ENCODE data around the gene TENT5C.
A peak's percentile ranks its signal among the peaks of the same experiment; 100 is the strongest.
"Not testable (repeated sequence)": the region's sequence is repeated elsewhere in the genome, so short reads cannot be mapped to it uniquely, and the experiment has no call there.

TENT5C gene
- 297 to 731 (median 554) reads per million in 3 donors for total RNA-seq

DNA sequence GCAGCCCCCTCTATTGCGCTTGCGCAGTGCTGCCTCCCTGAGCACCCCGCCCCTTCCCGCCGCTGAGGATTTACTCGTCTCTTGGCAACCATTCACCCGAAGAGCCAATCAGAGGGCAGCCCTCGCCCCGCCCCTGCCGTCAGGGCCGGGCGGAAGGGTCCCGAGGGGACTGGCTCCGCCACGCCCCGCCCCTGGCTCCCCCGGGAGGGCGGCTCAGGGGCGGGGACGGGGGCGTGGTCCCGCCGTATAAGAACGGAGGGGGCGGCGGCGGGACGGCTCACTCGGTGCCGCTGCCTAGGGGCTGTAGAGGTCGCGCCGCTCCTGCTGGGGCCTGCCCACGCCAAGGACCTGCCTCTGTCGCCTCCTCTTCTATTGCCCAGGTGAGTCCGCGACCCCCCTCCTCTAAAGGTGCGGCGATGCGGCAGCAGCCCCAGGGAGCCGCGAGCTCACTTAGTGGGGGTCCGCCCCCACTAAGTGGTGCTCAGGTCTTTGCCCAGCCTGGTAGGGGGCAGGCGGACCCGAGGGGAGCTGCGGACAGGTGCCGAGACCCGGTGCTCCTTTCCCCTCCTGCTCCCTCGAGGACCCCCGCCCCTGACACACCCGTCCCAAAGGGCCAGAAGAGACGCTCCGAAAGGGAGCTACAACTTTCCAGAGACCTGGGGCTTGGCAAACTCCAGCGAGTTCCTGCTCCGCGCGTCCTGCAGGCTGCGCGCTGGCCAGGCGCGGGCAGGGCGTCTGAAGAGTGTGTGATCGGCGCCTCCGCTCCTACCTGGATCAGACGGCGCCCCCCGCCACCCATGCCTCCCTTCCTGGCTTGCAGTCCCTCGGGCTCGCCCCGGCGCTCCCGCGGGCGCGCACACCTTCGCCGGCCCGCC, at the start of gene TENT5C:
Gene TENT5C, plus strand, starts transcription at position 275 of the 875 bp plus-strand sequence. CDS start 16,821 bp downstream, outside the sequence.
- H3K4me1 ChIP-seq (ENCODE audit: control insufficient read depth, insufficient read depth, low read length, poor library complexity, severe bottlenecking) = peaks cover 18% of the 10 kb centered on the region
- peak within 1 kb of the TSS; percentile 94 for H3K27ac ChIP-seq (ENCODE audit: insufficient read depth, low read length, poor library complexity, severe bottlenecking)
- peak; percentile 98 to 99 (median 98) for DNase-seq
- no peaks in the 10 kb centered on the region for H3K27me3 ChIP-seq (replicated peaks; ENCODE audit: control insufficient read depth, insufficient read depth, low read length, poor library complexity, severe bottlenecking)
- H3K9me3 ChIP-seq (ENCODE audit: control insufficient read depth, low read length) = no peaks in the 10 kb centered on the region
- H3K36me3 ChIP-seq (ENCODE audit: control insufficient read depth, insufficient read depth, low read length) = no peaks in the 10 kb centered on the region
- H3K4me3 ChIP-seq (ENCODE audit: insufficient read depth, low read depth, low read length, poor library complexity, severe bottlenecking) = peak within 1 kb of the TSS; percentile 98

DNA sequence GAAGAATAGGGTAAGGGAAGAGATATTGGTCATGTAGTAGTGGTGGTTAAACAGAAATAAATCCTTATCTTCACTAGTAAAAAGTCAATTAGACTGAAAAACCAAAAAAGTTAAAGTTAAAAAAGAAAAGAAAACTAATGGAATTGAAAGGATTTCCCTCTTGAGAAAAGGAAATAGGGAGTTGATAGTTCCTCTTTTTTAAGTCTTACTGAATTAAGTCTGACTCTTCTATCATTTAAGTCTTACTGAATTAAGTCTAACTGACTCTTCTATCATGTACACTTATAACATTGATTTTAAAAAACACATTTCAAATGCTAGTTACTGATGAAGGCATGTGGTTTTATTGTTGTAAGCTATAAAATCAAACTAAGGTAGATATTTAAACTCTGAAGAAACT, 49.5 kb upstream of the TENT5C start:
- H3K4me3 ChIP-seq (ENCODE audit: insufficient read depth, low read depth, low read length, poor library complexity, severe bottlenecking) = no peak overlapping the region
- no peak overlapping the region for H3K27ac ChIP-seq (ENCODE audit: insufficient read depth, low read length, poor library complexity, severe bottlenecking)
- no peaks in the 10 kb centered on the region for H3K27me3 ChIP-seq (replicated peaks; ENCODE audit: control insufficient read depth, insufficient read depth, low read length, poor library complexity, severe bottlenecking)
- no peaks in the 10 kb centered on the region for H3K36me3 ChIP-seq (ENCODE audit: control insufficient read depth, insufficient read depth, low read length)
- no peaks in the 10 kb centered on the region for H3K4me1 ChIP-seq (ENCODE audit: control insufficient read depth, insufficient read depth, low read length, poor library complexity, severe bottlenecking)
- H3K9me3 ChIP-seq (ENCODE audit: control insufficient read depth, low read length) = no peaks in the 10 kb centered on the region
- no peak for DNase-seq

DNA sequence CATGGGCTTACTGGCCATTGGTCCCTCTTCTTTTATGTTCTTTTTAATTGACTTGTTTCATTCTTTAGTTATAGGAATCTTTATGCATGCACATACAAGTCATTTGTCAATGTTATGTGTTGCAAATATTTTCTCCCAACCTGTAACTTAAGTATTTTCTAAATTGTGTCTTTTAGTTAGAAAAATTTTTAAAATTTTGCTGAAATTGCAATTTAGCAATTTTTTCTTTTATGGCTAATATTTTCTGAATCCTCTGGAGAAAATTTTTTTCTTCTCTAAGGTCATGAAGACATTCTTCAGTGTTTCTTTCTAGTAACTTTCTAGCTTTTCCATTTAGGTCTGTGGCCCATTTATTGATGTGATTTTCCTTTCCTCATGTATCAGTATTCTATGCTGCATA, 48.9 kb upstream of the TENT5C start:
- no peaks in the 10 kb centered on the region for H3K27me3 ChIP-seq (replicated peaks; ENCODE audit: control insufficient read depth, insufficient read depth, low read length, poor library complexity, severe bottlenecking)
- no peak overlapping the region for H3K27ac ChIP-seq (ENCODE audit: insufficient read depth, low read length, poor library complexity, severe bottlenecking)
- H3K4me1 ChIP-seq (ENCODE audit: control insufficient read depth, insufficient read depth, low read length, poor library complexity, severe bottlenecking) = no peaks in the 10 kb centered on the region
- H3K9me3 ChIP-seq (ENCODE audit: control insufficient read depth, low read length) = no peaks in the 10 kb centered on the region
- H3K4me3 ChIP-seq (ENCODE audit: insufficient read depth, low read depth, low read length, poor library complexity, severe bottlenecking) = no peak overlapping the region
- no peaks in the 10 kb centered on the region for H3K36me3 ChIP-seq (ENCODE audit: control insufficient read depth, insufficient read depth, low read length)
- no peak for DNase-seq

DNA sequence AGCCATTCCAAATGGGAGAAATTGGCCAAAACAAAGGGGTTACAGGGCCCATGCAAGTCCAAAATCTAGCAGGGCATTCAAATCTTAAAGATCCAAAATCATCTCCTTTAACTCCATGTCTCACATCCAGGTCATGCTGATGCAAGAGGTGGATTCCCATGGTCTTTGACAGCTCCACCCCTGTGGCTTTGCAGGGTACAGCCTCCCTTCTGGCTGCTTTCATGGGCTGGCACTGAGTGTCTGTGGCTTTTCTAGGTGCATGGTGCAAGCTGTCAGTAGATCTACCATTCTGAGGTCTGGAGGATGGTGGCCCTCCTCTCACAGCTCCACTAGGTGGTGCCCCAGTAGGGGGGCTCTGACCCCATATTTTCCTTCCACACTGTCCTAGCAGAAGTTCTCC, 47.4 kb upstream of the TENT5C start:
- H3K9me3 ChIP-seq (ENCODE audit: control insufficient read depth, low read length); DNase-seq; H3K4me1 ChIP-seq (ENCODE audit: control insufficient read depth, insufficient read depth, low read length, poor library complexity, severe bottlenecking); H3K36me3 ChIP-seq (ENCODE audit: control insufficient read depth, insufficient read depth, low read length); H3K27me3 ChIP-seq (replicated peaks; ENCODE audit: control insufficient read depth, insufficient read depth, low read length, poor library complexity, severe bottlenecking); H3K27ac ChIP-seq (ENCODE audit: insufficient read depth, low read length, poor library complexity, severe bottlenecking); H3K4me3 ChIP-seq (ENCODE audit: insufficient read depth, low read depth, low read length, poor library complexity, severe bottlenecking): not testable (repeated sequence)

DNA sequence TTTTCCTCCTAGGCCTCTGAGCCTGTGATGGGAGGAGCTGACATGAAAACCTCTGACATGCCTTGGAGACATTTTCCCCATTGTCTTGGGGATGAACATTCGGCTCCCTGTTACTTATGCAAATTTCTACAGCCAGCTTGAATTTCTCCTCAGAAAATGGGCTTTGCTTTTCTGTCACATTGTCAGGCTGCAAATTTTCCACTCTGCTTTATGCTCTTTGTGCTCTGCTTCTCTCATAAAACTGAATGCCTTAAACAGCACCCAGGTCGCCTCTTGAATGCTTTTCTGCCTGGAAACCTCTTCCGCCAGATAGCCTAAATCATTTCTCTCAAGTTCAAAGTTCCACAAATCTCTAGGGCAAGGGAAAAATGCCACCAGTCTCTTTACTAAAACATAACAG, 46.7 kb upstream of the TENT5C start:
- Histone ChIP-seq H3K27ac (ENCODE audit: insufficient read depth, low read length, poor library complexity, severe bottlenecking) (no peak overlapping the region), H3K4me1 (ENCODE audit: control insufficient read depth, insufficient read depth, low read length, poor library complexity, severe bottlenecking) (no peaks in the 10 kb centered on the region), H3K4me3 (ENCODE audit: insufficient read depth, low read depth, low read length, poor library complexity, severe bottlenecking) (no peak overlapping the region), H3K9me3 (ENCODE audit: control insufficient read depth, low read length) (no peaks in the 10 kb centered on the region), H3K36me3 (ENCODE audit: control insufficient read depth, insufficient read depth, low read length) (no peaks in the 10 kb centered on the region), H3K27me3 (replicated peaks; ENCODE audit: control insufficient read depth, insufficient read depth, low read length, poor library complexity, severe bottlenecking) (no peaks in the 10 kb centered on the region)
- no peak for DNase-seq

DNA sequence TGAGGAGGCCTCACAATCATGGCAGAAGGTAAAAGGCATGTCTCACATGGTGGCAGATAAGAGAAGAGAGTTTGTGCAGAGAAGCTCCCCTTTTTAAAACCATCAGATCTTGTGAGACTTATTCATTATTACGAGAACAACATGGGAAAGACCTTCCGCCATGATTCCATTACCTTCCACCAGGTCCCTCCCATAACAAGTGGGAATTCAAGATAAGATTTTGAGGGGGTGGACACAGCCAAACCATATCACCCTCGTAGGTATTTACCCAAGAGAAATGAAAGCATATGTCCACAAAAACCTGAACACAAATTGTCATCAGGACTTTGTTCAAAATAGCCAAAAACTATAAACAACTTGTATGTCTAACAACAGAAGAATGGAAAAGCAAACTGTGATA, 45.9 kb upstream of the TENT5C start:
- Histone ChIP-seq H3K4me1 (ENCODE audit: control insufficient read depth, insufficient read depth, low read length, poor library complexity, severe bottlenecking) (no peaks in the 10 kb centered on the region), H3K27ac (ENCODE audit: insufficient read depth, low read length, poor library complexity, severe bottlenecking) (no peak overlapping the region)
- no peak for DNase-seq

DNA sequence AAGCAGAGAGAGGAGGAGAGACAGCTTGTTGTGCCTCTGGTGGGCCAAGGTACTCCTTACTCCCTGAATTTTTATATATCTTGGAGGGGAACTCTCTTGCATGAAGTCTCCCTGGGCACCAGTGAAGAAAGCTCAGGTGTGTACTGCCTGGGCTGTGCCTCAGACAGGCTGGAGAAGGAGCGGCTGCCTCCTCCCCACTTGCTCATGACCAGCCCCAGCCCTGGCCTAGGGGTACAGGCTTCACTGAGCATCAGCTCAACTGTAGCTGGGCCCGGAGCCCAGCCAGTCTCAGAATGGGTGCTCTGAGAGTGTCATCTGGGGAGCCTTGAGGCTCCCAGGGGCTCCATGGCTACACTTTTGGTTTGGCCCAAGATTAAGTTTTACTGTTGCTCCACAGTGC, 44.8 kb upstream of the TENT5C start:
- DNase-seq = no peak
- Histone ChIP-seq H3K36me3 (ENCODE audit: control insufficient read depth, insufficient read depth, low read length) (no peaks in the 10 kb centered on the region), H3K27ac (ENCODE audit: insufficient read depth, low read length, poor library complexity, severe bottlenecking) (no peak overlapping the region), H3K4me3 (ENCODE audit: insufficient read depth, low read depth, low read length, poor library complexity, severe bottlenecking) (no peak overlapping the region), H3K4me1 (ENCODE audit: control insufficient read depth, insufficient read depth, low read length, poor library complexity, severe bottlenecking) (no peaks in the 10 kb centered on the region), H3K9me3 (ENCODE audit: control insufficient read depth, low read length) (no peaks in the 10 kb centered on the region), H3K27me3 (replicated peaks; ENCODE audit: control insufficient read depth, insufficient read depth, low read length, poor library complexity, severe bottlenecking) (no peaks in the 10 kb centered on the region)

More for the DNA sequence above, 45.9 kb upstream of the TENT5C start:
- no peaks in the 10 kb centered on the region for H3K36me3 ChIP-seq (ENCODE audit: control insufficient read depth, insufficient read depth, low read length)
- H3K9me3 ChIP-seq (ENCODE audit: control insufficient read depth, low read length) = no peaks in the 10 kb centered on the region
- H3K27me3 ChIP-seq (replicated peaks; ENCODE audit: control insufficient read depth, insufficient read depth, low read length, poor library complexity, severe bottlenecking) = no peaks in the 10 kb centered on the region
- H3K4me3 ChIP-seq (ENCODE audit: insufficient read depth, low read depth, low read length, poor library complexity, severe bottlenecking) = no peak overlapping the region

DNA sequence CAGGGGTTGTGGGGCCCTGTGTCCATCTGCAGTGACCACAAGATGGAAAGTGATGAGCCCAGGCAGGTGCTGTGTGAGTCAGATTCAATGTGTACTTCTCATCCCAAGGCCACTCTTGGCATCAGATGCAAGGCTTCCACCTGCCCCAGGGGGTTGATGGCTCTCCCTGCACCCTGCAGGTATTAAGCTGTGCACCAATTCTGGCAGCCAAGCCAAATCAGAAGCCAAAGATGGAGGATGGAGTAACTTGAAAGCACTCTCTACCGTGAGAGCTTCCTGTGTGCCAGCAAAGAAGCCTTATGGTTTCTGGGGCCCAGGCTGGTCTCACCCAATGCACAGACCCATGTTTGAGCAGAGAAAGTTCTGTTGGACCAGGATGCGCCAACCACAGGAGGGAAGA, 44.3 kb upstream of the TENT5C start:
- no peak for DNase-seq
- no peak overlapping the region for H3K27ac ChIP-seq (ENCODE audit: insufficient read depth, low read length, poor library complexity, severe bottlenecking)
- H3K9me3 ChIP-seq (ENCODE audit: control insufficient read depth, low read length) = no peaks in the 10 kb centered on the region
- no peaks in the 10 kb centered on the region for H3K4me1 ChIP-seq (ENCODE audit: control insufficient read depth, insufficient read depth, low read length, poor library complexity, severe bottlenecking)
- no peaks in the 10 kb centered on the region for H3K36me3 ChIP-seq (ENCODE audit: control insufficient read depth, insufficient read depth, low read length)
- no peak overlapping the region for H3K4me3 ChIP-seq (ENCODE audit: insufficient read depth, low read depth, low read length, poor library complexity, severe bottlenecking)
- H3K27me3 ChIP-seq (replicated peaks; ENCODE audit: control insufficient read depth, insufficient read depth, low read length, poor library complexity, severe bottlenecking) = no peaks in the 10 kb centered on the region

DNA sequence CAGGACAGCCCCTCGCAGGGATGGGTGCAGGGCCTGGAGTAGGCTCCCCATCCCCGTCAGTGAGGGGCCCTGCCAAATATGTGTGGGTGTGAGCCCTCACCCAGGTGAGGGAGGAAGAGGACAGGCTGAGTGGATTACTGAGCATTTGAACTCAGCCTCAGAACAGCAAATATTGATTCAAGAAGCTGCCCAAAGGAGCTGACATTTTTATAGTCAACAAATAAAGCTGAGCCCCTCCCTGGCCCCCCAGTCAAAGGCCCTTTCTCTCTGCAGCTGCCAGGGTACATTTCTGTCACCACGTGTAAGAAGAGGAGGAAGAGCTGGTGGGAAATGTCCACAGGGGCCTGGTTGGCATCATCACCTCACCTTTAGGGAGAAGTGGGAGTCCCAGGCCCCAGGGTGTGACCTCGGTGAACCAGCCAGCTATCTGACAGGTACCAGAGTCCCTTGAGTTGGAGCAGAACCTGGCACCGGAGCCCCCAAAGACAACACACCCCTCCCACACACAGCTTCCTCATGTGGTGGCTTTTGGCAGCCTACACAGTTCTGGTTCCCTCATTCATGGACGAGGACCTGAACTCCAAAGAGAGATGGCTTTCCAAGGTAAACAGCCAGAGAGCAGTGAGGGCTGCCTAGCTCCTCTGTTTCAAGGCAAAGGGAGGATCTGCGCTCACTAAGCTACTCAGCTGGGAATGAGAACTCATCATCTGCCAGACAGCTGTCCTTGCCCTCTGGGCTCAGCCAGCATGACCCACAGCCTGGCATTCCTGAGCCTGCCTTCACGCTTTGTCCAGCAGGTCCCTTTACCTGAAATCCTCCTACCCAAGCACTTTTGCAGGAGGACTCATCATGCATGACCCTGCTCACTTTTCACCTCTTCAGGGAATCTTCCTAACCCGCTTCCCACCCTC, 43.0 kb upstream of the TENT5C start:
- Histone ChIP-seq H3K27me3 (replicated peaks; ENCODE audit: control insufficient read depth, insufficient read depth, low read length, poor library complexity, severe bottlenecking) (no peaks in the 10 kb centered on the region), H3K36me3 (ENCODE audit: control insufficient read depth, insufficient read depth, low read length) (no peaks in the 10 kb centered on the region), H3K4me3 (ENCODE audit: insufficient read depth, low read depth, low read length, poor library complexity, severe bottlenecking) (no peak overlapping the region), H3K9me3 (ENCODE audit: control insufficient read depth, low read length) (no peaks in the 10 kb centered on the region), H3K4me1 (ENCODE audit: control insufficient read depth, insufficient read depth, low read length, poor library complexity, severe bottlenecking) (no peaks in the 10 kb centered on the region), H3K27ac (ENCODE audit: insufficient read depth, low read length, poor library complexity, severe bottlenecking) (no peak overlapping the region)
- no peak for DNase-seq

DNA sequence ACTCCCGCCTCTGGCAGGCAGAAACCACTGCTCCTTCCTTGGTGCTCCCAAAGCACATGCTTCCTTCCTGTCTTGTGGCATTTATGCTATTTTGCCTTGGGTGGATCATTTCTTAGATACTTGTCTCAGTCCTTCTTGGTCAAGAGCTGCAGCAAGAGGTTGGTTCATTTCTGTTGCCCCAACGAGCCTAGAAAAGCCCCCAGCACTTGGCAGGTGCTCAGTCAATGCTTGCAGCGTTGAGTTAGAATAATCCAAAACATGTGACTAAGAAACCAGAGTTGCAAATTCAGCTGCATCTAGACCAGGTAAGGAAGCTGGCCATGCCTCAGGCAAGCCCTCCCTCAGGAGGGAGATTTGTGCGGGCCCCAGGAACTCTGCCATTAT, 42.4 kb upstream of the TENT5C start:
- no peaks in the 10 kb centered on the region for H3K9me3 ChIP-seq (ENCODE audit: control insufficient read depth, low read length)
- no peak overlapping the region for H3K4me3 ChIP-seq (ENCODE audit: insufficient read depth, low read depth, low read length, poor library complexity, severe bottlenecking)
- no peaks in the 10 kb centered on the region for H3K4me1 ChIP-seq (ENCODE audit: control insufficient read depth, insufficient read depth, low read length, poor library complexity, severe bottlenecking)
- no peak overlapping the region for H3K27ac ChIP-seq (ENCODE audit: insufficient read depth, low read length, poor library complexity, severe bottlenecking)
- no peaks in the 10 kb centered on the region for H3K27me3 ChIP-seq (replicated peaks; ENCODE audit: control insufficient read depth, insufficient read depth, low read length, poor library complexity, severe bottlenecking)
- H3K36me3 ChIP-seq (ENCODE audit: control insufficient read depth, insufficient read depth, low read length) = no peaks in the 10 kb centered on the region
- DNase-seq = no peak

Data from effector memory CD4-positive, alpha-beta T cell (primary cell).